Measurements from ENCODE around the gene ARSG. TPM values are rescaled to one million over a fixed set of nuclear protein-coding genes. Genes with fewer than 3 reads are reported as not detected.

ARSG gene
- total and polyA plus RNA-seq, 2 experiments from 2014 or later: 1.7 to 5.1 TPM

DNA sequence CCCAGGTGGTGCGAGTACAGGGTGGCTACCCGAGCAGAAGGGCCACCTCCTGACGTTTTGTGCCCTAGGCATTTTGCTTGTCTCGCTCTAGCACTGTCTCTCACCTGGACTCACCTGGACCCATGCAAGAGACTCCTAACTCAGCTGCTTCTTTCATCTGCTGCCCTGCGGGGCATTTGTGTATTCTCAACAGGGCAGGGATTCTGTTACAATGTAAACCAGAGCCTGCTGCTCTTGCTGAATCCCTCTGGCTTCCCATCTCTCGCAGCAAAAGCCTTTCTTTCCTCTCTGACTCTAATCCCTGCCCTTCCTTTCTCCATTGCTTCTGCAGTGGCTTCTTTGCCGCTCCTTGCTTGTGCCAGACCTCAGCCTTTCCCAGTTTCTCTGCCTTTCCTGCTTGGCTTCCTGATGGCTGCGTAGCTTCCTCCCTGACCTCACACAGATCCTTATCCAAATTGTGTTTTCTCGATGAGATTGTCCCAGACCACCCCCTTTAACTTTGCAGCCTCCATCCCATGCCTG is 10.2 kb downstream of the ARSG start:
- Histone ChIP-seq H3K36me3 (ENCODE audit: insufficient read depth) (no peaks in the 10 kb centered on the region), H3K4me1 (ENCODE audit: insufficient read depth) (peaks cover 8% of the 10 kb centered on the region), H2AFZ (no peak overlapping the region), H3K79me2 (replicated peaks; ENCODE audit: insufficient read depth) (no peaks in the 10 kb centered on the region), H3K4me2 (no peak overlapping the region), H3K4me3 (no peak overlapping the region), H4K20me1 (replicated peaks; ENCODE audit: insufficient read depth) (no peaks in the 10 kb centered on the region), H3F3A (replicated peaks; ENCODE audit: low read depth) (0 out of 2 replicates have a peak, but pooled peaks cover 3% of the 10 kb centered on the region), H3K27me3 (ENCODE audit: insufficient read depth) (no peaks in the 10 kb centered on the region), H3K27ac (ENCODE audit: low read depth) (no peak overlapping the region), H3K9me2 (ENCODE audit: insufficient read depth) (no peaks in the 10 kb centered on the region)
- DNase-seq (ENCODE audit: low spot score) (no peak), ATAC-seq (peak; percentile 94)
- peaks cover 11% of the 10 kb centered on the region for H3K27me3 Mint-ChIP-seq (ENCODE audit: insufficient read depth, low read depth, poor library complexity)
- no peak overlapping the region; the same call in 2 of the 3 replicates for H3K4me3 Mint-ChIP-seq
- no peak overlapping the region; the same call in 1 of the 2 replicates for H3K27ac Mint-ChIP-seq
- TF ChIP-seq, protein P1, sequence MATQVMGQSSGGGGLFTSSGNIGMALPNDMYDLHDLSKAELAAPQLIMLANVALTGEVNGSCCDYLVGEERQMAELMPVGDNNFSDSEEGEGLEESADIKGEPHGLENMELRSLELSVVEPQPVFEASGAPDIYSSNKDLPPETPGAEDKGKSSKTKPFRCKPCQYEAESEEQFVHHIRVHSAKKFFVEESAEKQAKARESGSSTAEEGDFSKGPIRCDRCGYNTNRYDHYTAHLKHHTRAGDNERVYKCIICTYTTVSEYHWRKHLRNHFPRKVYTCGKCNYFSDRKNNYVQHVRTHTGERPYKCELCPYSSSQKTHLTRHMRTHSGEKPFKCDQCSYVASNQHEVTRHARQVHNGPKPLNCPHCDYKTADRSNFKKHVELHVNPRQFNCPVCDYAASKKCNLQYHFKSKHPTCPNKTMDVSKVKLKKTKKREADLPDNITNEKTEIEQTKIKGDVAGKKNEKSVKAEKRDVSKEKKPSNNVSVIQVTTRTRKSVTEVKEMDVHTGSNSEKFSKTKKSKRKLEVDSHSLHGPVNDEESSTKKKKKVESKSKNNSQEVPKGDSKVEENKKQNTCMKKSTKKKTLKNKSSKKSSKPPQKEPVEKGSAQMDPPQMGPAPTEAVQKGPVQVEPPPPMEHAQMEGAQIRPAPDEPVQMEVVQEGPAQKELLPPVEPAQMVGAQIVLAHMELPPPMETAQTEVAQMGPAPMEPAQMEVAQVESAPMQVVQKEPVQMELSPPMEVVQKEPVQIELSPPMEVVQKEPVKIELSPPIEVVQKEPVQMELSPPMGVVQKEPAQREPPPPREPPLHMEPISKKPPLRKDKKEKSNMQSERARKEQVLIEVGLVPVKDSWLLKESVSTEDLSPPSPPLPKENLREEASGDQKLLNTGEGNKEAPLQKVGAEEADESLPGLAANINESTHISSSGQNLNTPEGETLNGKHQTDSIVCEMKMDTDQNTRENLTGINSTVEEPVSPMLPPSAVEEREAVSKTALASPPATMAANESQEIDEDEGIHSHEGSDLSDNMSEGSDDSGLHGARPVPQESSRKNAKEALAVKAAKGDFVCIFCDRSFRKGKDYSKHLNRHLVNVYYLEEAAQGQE (IDR thresholded peaks at IDR 0.05; ENCODE audit: unreplicated experiment): no peak
- TF ChIP-seq NANOG (IDR thresholded peaks at IDR 0.05; ENCODE audit: borderline replicate concordance) (no peak), ZNF114 (CRISPR knock-in tag; IDR thresholded peaks at IDR 0.05) (no peak), EZH2phosphoT487 (IDR thresholded peaks at IDR 0.05; ENCODE audit: unreplicated experiment) (no peak), STAT1 (IDR thresholded peaks at IDR 0.05; ENCODE audit: unreplicated experiment) (no peak), EZH2 (IDR thresholded peaks at IDR 0.05; ENCODE audit: low read depth, unreplicated experiment) (no peak), POLR2AphosphoS5 (IDR thresholded peaks at IDR 0.05; ENCODE audit: low read depth) (no peak), CREB1 (CRISPR knock-in tag; IDR thresholded peaks at IDR 0.05; ENCODE audit: low read depth) (no peak), ZNF331 (CRISPR knock-in tag; IDR thresholded peaks at IDR 0.05; ENCODE audit: low read depth) (no peak), JUNB (IDR thresholded peaks at IDR 0.05; ENCODE audit: unreplicated experiment) (no peak)
- TF ChIP-seq, protein P2, sequence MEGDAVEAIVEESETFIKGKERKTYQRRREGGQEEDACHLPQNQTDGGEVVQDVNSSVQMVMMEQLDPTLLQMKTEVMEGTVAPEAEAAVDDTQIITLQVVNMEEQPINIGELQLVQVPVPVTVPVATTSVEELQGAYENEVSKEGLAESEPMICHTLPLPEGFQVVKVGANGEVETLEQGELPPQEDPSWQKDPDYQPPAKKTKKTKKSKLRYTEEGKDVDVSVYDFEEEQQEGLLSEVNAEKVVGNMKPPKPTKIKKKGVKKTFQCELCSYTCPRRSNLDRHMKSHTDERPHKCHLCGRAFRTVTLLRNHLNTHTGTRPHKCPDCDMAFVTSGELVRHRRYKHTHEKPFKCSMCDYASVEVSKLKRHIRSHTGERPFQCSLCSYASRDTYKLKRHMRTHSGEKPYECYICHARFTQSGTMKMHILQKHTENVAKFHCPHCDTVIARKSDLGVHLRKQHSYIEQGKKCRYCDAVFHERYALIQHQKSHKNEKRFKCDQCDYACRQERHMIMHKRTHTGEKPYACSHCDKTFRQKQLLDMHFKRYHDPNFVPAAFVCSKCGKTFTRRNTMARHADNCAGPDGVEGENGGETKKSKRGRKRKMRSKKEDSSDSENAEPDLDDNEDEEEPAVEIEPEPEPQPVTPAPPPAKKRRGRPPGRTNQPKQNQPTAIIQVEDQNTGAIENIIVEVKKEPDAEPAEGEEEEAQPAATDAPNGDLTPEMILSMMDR (conservative IDR thresholded peaks at IDR 0.05; ENCODE audit: low read depth in 2 of 2): no peak
- TF ChIP-seq, protein P3, sequence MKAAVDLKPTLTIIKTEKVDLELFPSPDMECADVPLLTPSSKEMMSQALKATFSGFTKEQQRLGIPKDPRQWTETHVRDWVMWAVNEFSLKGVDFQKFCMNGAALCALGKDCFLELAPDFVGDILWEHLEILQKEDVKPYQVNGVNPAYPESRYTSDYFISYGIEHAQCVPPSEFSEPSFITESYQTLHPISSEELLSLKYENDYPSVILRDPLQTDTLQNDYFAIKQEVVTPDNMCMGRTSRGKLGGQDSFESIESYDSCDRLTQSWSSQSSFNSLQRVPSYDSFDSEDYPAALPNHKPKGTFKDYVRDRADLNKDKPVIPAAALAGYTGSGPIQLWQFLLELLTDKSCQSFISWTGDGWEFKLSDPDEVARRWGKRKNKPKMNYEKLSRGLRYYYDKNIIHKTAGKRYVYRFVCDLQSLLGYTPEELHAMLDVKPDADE (IDR thresholded peaks at IDR 0.05): no peak
- TF ChIP-seq, protein P4, sequence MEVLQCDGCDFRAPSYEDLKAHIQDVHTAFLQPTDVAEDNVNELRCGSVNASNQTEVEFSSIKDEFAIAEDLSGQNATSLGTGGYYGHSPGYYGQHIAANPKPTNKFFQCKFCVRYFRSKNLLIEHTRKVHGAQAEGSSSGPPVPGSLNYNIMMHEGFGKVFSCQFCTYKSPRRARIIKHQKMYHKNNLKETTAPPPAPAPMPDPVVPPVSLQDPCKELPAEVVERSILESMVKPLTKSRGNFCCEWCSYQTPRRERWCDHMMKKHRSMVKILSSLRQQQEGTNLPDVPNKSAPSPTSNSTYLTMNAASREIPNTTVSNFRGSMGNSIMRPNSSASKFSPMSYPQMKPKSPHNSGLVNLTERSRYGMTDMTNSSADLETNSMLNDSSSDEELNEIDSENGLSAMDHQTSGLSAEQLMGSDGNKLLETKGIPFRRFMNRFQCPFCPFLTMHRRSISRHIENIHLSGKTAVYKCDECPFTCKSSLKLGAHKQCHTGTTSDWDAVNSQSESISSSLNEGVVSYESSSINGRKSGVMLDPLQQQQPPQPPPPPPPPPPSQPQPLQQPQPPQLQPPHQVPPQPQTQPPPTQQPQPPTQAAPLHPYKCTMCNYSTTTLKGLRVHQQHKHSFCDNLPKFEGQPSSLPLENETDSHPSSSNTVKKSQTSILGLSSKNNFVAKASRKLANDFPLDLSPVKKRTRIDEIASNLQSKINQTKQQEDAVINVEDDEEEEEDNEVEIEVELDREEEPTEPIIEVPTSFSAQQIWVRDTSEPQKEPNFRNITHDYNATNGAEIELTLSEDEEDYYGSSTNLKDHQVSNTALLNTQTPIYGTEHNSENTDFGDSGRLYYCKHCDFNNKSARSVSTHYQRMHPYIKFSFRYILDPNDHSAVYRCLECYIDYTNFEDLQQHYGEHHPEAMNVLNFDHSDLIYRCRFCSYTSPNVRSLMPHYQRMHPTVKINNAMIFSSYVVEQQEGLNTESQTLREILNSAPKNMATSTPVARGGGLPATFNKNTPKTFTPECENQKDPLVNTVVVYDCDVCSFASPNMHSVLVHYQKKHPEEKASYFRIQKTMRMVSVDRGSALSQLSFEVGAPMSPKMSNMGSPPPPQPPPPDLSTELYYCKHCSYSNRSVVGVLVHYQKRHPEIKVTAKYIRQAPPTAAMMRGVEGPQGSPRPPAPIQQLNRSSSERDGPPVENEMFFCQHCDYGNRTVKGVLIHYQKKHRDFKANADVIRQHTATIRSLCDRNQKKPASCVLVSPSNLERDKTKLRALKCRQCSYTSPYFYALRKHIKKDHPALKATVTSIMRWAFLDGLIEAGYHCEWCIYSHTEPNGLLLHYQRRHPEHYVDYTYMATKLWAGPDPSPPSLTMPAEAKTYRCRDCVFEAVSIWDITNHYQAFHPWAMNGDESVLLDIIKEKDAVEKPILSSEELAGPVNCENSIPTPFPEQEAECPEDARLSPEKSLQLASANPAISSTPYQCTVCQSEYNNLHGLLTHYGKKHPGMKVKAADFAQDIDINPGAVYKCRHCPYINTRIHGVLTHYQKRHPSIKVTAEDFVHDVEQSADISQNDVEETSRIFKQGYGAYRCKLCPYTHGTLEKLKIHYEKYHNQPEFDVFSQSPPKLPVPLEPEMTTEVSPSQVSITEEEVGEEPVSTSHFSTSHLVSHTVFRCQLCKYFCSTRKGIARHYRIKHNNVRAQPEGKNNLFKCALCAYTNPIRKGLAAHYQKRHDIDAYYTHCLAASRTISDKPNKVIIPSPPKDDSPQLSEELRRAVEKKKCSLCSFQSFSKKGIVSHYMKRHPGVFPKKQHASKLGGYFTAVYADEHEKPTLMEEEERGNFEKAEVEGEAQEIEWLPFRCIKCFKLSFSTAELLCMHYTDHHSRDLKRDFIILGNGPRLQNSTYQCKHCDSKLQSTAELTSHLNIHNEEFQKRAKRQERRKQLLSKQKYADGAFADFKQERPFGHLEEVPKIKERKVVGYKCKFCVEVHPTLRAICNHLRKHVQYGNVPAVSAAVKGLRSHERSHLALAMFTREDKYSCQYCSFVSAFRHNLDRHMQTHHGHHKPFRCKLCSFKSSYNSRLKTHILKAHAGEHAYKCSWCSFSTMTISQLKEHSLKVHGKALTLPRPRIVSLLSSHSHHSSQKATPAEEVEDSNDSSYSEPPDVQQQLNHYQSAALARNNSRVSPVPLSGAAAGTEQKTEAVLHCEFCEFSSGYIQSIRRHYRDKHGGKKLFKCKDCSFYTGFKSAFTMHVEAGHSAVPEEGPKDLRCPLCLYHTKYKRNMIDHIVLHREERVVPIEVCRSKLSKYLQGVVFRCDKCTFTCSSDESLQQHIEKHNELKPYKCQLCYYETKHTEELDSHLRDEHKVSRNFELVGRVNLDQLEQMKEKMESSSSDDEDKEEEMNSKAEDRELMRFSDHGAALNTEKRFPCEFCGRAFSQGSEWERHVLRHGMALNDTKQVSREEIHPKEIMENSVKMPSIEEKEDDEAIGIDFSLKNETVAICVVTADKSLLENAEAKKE (CRISPR knock-in tag; IDR thresholded peaks at IDR 0.05): no peak
- peaks cover 27% of the 10 kb centered on the region for H3K4me1 Mint-ChIP-seq
- H3K36me3 Mint-ChIP-seq (ENCODE audit: low read depth): no peaks in the 10 kb centered on the region; the same call in 2 of the 3 replicates
- H3K9me3 Mint-ChIP-seq: no peaks in the 10 kb centered on the region
